ENCODE data around the gene EYS. TPM values are rescaled to one million over a fixed set of nuclear protein-coding genes. Genes with fewer than 3 reads are reported as not detected.

Gene EYS
- total and polyA plus RNA-seq, 2 of the 13 experiments (the other 11 are each of a cell fraction or from before 2014, with no cell fraction given) = 0.04 to 0.07 TPM

- TF ChIP-seq ZHX2 (IDR thresholded peaks at IDR 0.05; ENCODE audit: low read depth) = no peak
- TF ChIP-seq ZHX2 (CRISPR knock-in tag; IDR thresholded peaks at IDR 0.05; ENCODE audit: borderline replicate concordance) = no peak
- TF ChIP-seq NCOA1 (CRISPR knock-in tag; IDR thresholded peaks at IDR 0.05) = no peak
- no peak for TF ChIP-seq ZFP37 (CRISPR knock-in tag; IDR thresholded peaks at IDR 0.05; ENCODE audit: borderline replicate concordance)
- TF ChIP-seq ZNF546 (CRISPR knock-in tag; conservative IDR thresholded peaks at IDR 0.05) = no peak
- no peak for TF ChIP-seq ZNF260 (CRISPR knock-in tag; IDR thresholded peaks at IDR 0.05; ENCODE audit: borderline replicate concordance, low read depth)
- no peak for TF ChIP-seq HOXA7 (CRISPR knock-in tag; IDR thresholded peaks at IDR 0.05)
- no peak for TF ChIP-seq ZSCAN29 (CRISPR knock-in tag; conservative IDR thresholded peaks at IDR 0.05)
- no peak for TF ChIP-seq ZNF12 (CRISPR knock-in tag; IDR thresholded peaks at IDR 0.05)
- TF ChIP-seq CBX2 (IDR thresholded peaks at IDR 0.05; ENCODE audit: low read depth, low read length) = no peak
- no peak for TF ChIP-seq CBX2 (CRISPR knock-in tag; IDR thresholded peaks at IDR 0.05; ENCODE audit: low read depth)
- no peak for TF ChIP-seq ZNF710 (CRISPR knock-in tag; IDR thresholded peaks at IDR 0.05; ENCODE audit: borderline replicate concordance)
- no peak for TF ChIP-seq KIAA2018 (CRISPR knock-in tag; IDR thresholded peaks at IDR 0.05; ENCODE audit: borderline replicate concordance)
Observed at GRCh38 chr6:63897459-63897858, 1809.6 kb downstream of the EYS start (continued).

All from HepG2 (cell line).